H1 (cell line): ENCODE results near the gene PHTF1. TPM values are rescaled to one million over a fixed set of nuclear protein-coding genes. Genes with fewer than 3 reads are reported as not detected.

Source experiments
- CTCF ChIA-PET: fragments of 300-600 bp; sonication (Branson Sonifier 250); formaldehyde crosslinking; loops from one replicate; lab custom pipeline; 2021; ENCODE audit not compliant: partially characterized antibody; lab: Charles Lee
- POLR2A ChIA-PET: fragments of 300-600 bp; sonication (Branson Sonifier 250); formaldehyde crosslinking; loops from one replicate; lab custom pipeline; 2021; ENCODE audit warnings: inconsistent platforms; ENCODE audit not compliant: partially characterized antibody; lab: Charles Lee
- DNase-seq, 2 experiments: peaks; one replicate each; pipeline versions ENCODE4 v3.0.0 to v3.0.0-alpha.2; 2010 to 2022; ENCODE audit warnings: low spot score in 2 of 2, low read depth in 1 of 2, mixed read lengths in 1 of 2
- FAIRE-seq: peaks from 2 replicates; lab custom pipeline; 2011; peaks lifted over from hg19 to GRCh38; lab: Jason Lieb, UNC
- H2AFZ ChIP-seq: 2 replicates; pipeline ENCODE4 v1.8.1; 2012; ENCODE audit warnings: low read length, inconsistent platforms
- H2AK5ac ChIP-seq: 2 replicates; pipeline ENCODE4 v1.6.1; 2013; ENCODE audit warnings: low read depth, low read length
- H2BK120ac ChIP-seq: replicated peaks from 2 replicates; pipeline ENCODE3; 2013; ENCODE audit warnings: low read depth, low read length, inconsistent platforms
- H2BK12ac ChIP-seq: 2 replicates; pipeline ENCODE4 v1.6.1; 2013; ENCODE audit warnings: low read depth, low read length
- H2BK15ac ChIP-seq: 2 replicates; pipeline ENCODE4 v1.6.1; 2013; ENCODE audit warnings: low read length
- H2BK20ac ChIP-seq: 2 replicates; pipeline ENCODE4 v1.6.1; 2013; ENCODE audit warnings: low read length
- H2BK5ac ChIP-seq: 2 replicates; pipeline ENCODE4 v1.6.1; 2013; ENCODE audit warnings: low read depth, low read length
- H3K14ac ChIP-seq: 2 replicates; pipeline ENCODE4 v1.6.1; 2013; ENCODE audit warnings: inconsistent platforms; ENCODE audit not compliant: insufficient read length
- H3K18ac ChIP-seq: 2 replicates; pipeline ENCODE4 v1.6.1; 2013; ENCODE audit warnings: low read length; ENCODE audit errors: extremely low read depth
- H3K23ac ChIP-seq: 2 replicates; pipeline ENCODE4 v1.6.1; 2013; ENCODE audit warnings: inconsistent platforms; ENCODE audit not compliant: insufficient read length
- H3K23me2 ChIP-seq: 2 replicates; pipeline ENCODE4 v1.6.1; 2013; ENCODE audit warnings: low read depth, low read length
- H3K27ac ChIP-seq: 2 replicates; pipeline ENCODE4 v1.6.1; 2011; ENCODE audit warnings: low read depth, low read length, inconsistent platforms
- H3K27me3 ChIP-seq, 4 experiments: replicated peaks in 1 of 4; 1 replicate in 1 of 4; 2 replicates in 3 of 4; pipeline versions ENCODE4 v1.6.1 to v1.8.1; 2011 to 2013; ENCODE audit warnings: low read length in 3 of 4, mild to moderate bottlenecking in 3 of 4, inconsistent platforms in 2 of 4, mixed read lengths in 2 of 4, moderate library complexity in 1 of 4; ENCODE audit not compliant: control insufficient read depth in 3 of 4, insufficient read depth in 3 of 4; ENCODE audit errors: extremely low read depth in 1 of 4
- H3K36me3 ChIP-seq, 4 experiments: 2 replicates each; pipeline versions ENCODE4 v1.6.1 to v1.8.1; 2011 to 2013; ENCODE audit warnings: mild to moderate bottlenecking in 4 of 4, low read length in 3 of 4, moderate library complexity in 2 of 4, control low read depth in 1 of 4, inconsistent platforms in 1 of 4; ENCODE audit not compliant: insufficient read depth in 4 of 4, control insufficient read depth in 2 of 4
- H3K4ac ChIP-seq: replicated peaks from 2 replicates; pipeline ENCODE3; 2013; ENCODE audit warnings: low read length, low read depth, mixed read lengths, inconsistent platforms; ENCODE audit not compliant: insufficient read length
- H3K4me1 ChIP-seq, 4 experiments: replicated peaks in 1 of 4; 1 replicate in 1 of 4; 2 replicates in 3 of 4; pipeline versions ENCODE4 v1.6.1 to v1.8.1; 2011 to 2013; ENCODE audit warnings: low read length in 3 of 4, inconsistent platforms in 2 of 4, mixed read lengths in 1 of 4; ENCODE audit not compliant: insufficient read depth in 4 of 4, control insufficient read depth in 3 of 4
- H3K4me2 ChIP-seq, 2 experiments: 2 replicates each; pipeline versions ENCODE4 v1.6.1 to v1.8.1; 2011 to 2013; ENCODE audit warnings: low read depth in 2 of 2, low read length in 2 of 2, control low read depth in 1 of 2, inconsistent platforms in 1 of 2, mild to moderate bottlenecking in 1 of 2; ENCODE audit not compliant: insufficient read depth in 1 of 2
- H3K4me3 ChIP-seq, 4 experiments: fragments of 200-600, 300-600 bp in 1 of 4; sonication (generic), shearing (Covaris generic), sonication (Bioruptor Twin) in 1 of 4; 2 replicates each; pipeline versions ENCODE4 v1.5.1 to v1.8.1; 2011 to 2016; ENCODE audit warnings: low read length in 4 of 4, low read depth in 3 of 4, control low read depth in 2 of 4, inconsistent platforms in 2 of 4, mild to moderate bottlenecking in 2 of 4, mixed read lengths in 1 of 4, moderate library complexity in 1 of 4; ENCODE audit not compliant: insufficient read depth in 2 of 4; ENCODE audit errors: extremely low read depth in 1 of 4
- H3K56ac ChIP-seq: replicated peaks from 2 replicates; pipeline ENCODE3; 2013; ENCODE audit warnings: low read depth, mild to moderate bottlenecking, mixed read lengths, low read length, inconsistent platforms; ENCODE audit not compliant: insufficient read length
- H3K79me1 ChIP-seq: 2 replicates; pipeline ENCODE4 v1.6.1; 2013; ENCODE audit warnings: low read depth, low read length, control low read depth
- H3K79me2 ChIP-seq, 2 experiments: 2 replicates each; pipeline versions ENCODE4 v1.6.1 to v1.8.1; 2012 to 2013; ENCODE audit warnings: low read length in 2 of 2, mild to moderate bottlenecking in 2 of 2, inconsistent platforms in 1 of 2; ENCODE audit not compliant: insufficient read depth in 2 of 2, control insufficient read depth in 1 of 2
- H3K9ac ChIP-seq, 4 experiments: replicated peaks in 1 of 4; 1 replicate in 1 of 4; 2 replicates in 3 of 4; pipeline versions ENCODE4 v1.6.1 to v1.8.1; 2011 to 2013; ENCODE audit warnings: low read depth in 3 of 4, low read length in 3 of 4, control low read depth in 2 of 4, mild to moderate bottlenecking in 2 of 4, moderate library complexity in 2 of 4, inconsistent platforms in 1 of 4; ENCODE audit errors: extremely low read depth in 1 of 4
- H3K9me3 ChIP-seq, 2 experiments: 2 replicates each; pipeline versions ENCODE4 v1.6.1 to v1.8.1; 2012 to 2013; ENCODE audit warnings: mild to moderate bottlenecking in 2 of 2, moderate library complexity in 2 of 2, control low read depth in 1 of 2, inconsistent platforms in 1 of 2, low read depth in 1 of 2, low read length in 1 of 2, mixed read lengths in 1 of 2; ENCODE audit not compliant: insufficient read depth in 2 of 2
- H4K20me1 ChIP-seq, 2 experiments: replicated peaks in 1 of 2; 2 replicates each; pipeline versions ENCODE3 to v1.8.1; 2011 to 2013; ENCODE audit warnings: inconsistent platforms in 2 of 2, low read length in 2 of 2, mild to moderate bottlenecking in 1 of 2; ENCODE audit not compliant: insufficient read depth in 2 of 2, control insufficient read depth in 1 of 2
- H4K5ac ChIP-seq: 2 replicates; pipeline ENCODE4 v1.6.1; 2013; ENCODE audit warnings: low read length, low read depth, mixed read lengths, inconsistent platforms; ENCODE audit not compliant: insufficient read length
- H4K8ac ChIP-seq: 2 replicates; pipeline ENCODE4 v1.8.0; 2013; ENCODE audit warnings: mild to moderate bottlenecking, moderate library complexity, low read length, inconsistent platforms; ENCODE audit not compliant: insufficient read depth; ENCODE audit errors: extremely low read depth
- H4K91ac ChIP-seq: replicated peaks from 2 replicates; pipeline ENCODE3; 2013; ENCODE audit warnings: low read length, mixed read lengths, inconsistent platforms; ENCODE audit not compliant: insufficient read length
- BRCA1 ChIP-seq: IDR thresholded peaks from 2 replicates; pipeline ENCODE4 v1.6.1; 2012; ENCODE audit warnings: low read depth, low read length, improper control_type of control experiment
- CHD1 ChIP-seq: IDR thresholded peaks from 2 replicates; pipeline ENCODE4 v1.6.1; 2012; ENCODE audit warnings: low read depth, low read length, improper control_type of control experiment
- EP300 ChIP-seq, 2 experiments: IDR thresholded peaks; 1 replicate in 1 of 2; 2 replicates in 1 of 2; pipeline ENCODE4 v1.6.1; 2011 to 2012; ENCODE audit warnings: low read depth in 2 of 2, low read length in 2 of 2, mild to moderate bottlenecking in 2 of 2, borderline replicate concordance in 1 of 2, inconsistent platforms in 1 of 2, moderate library complexity in 1 of 2
- JUND ChIP-seq: IDR thresholded peaks from 2 replicates; pipeline ENCODE4 v1.6.1; 2011; ENCODE audit warnings: mild to moderate bottlenecking, improper control_type of control experiment, low read length
- SIX5 ChIP-seq: IDR thresholded peaks from 2 replicates; pipeline ENCODE4 v1.6.1; 2011; ENCODE audit warnings: mild to moderate bottlenecking, low read depth, low read length
- YY1 ChIP-seq: IDR thresholded peaks from 2 replicates; pipeline ENCODE4 v1.6.1; 2011; ENCODE audit warnings: low read depth, mild to moderate bottlenecking, low read length
- ZNF274 ChIP-seq: IDR thresholded peaks from 2 replicates; pipeline ENCODE4 v1.7.0; 2012; ENCODE audit warnings: low read length, borderline replicate concordance; ENCODE audit errors: extremely low read depth
- WGBS, 2 experiments: shearing (Covaris generic) in 1 of 2; methylation state at CpG; one replicate each; pipeline versions ENCODE4 v1.1.6 to v1.1.7; 2013 to 2015; ENCODE audit warnings: low lambda C conversion rate in 2 of 2, mixed read lengths in 2 of 2, inconsistent platforms in 1 of 2, low coverage in 1 of 2, missing lambda C conversion rate in 1 of 2; ENCODE audit not compliant: insufficient replicate concordance in 2 of 2, insufficient coverage in 1 of 2, insufficient read length in 1 of 2; ENCODE audit errors: extremely low coverage in 1 of 2, missing lambda C conversion rate in 1 of 2; 5-methylcytosine and 5-hydroxymethylcytosine counted together
- polyA plus RNA-seq, 7 experiments: library from polyadenylated mRNA; depleted of rRNA in 3 of 7; stranded (reverse) in 5 of 7; unstranded in 2 of 7; fragments of >200 nt in 5 of 7; fragments of 200-250 nt in 2 of 7; gene quantifications; 1 replicate in 5 of 7; 2 replicates in 1 of 7; 4 replicates in 1 of 7; pipeline versions ENCODE4 v1.2.1 to v1.2.3, GENCODE V29; 2011 to 2013; ENCODE audit warnings: missing spikeins in 2 of 7, mixed read lengths in 2 of 7
- total RNA-seq: library from RNA; stranded (reverse); fragmentation: NEBNext Ultra II Directional; extraction: Animal tissue kit (Norgen Biotek cat#: 25700); gene quantifications from 2 replicates; pipeline ENCODE4 v1.2.1, GENCODE V29; 2021

PHTF1 gene
- total and polyA plus RNA-seq, 2 of the 8 experiments (the other 6 are each of a cell fraction or from before 2014, with no cell fraction given), result 9.1 to 26.9 TPM

- no peak overlapping the region for H2AK5ac ChIP-seq
- FAIRE-seq, result no peak
- H2BK15ac ChIP-seq, result no peak overlapping the region
- H4K91ac ChIP-seq, result no peak overlapping the region
- H4K5ac ChIP-seq, result no peak overlapping the region
- H2AFZ ChIP-seq, result no peak overlapping the region
- no peaks in the 10 kb centered on the region for H3K9me3 ChIP-seq
- H3K56ac ChIP-seq, result no peak overlapping the region
- no peak overlapping the region for H3K23ac ChIP-seq
- H4K8ac ChIP-seq, result no peak overlapping the region
- H2BK5ac ChIP-seq, result no peak overlapping the region
- H3K36me3 ChIP-seq, result peaks cover 0 to 17% (median 1%) of the 10 kb centered on the region in 4 experiments; a peak in 1 of 8 replicates
- no peak overlapping the region for H3K9ac ChIP-seq
- H3K27me3 ChIP-seq, result no peaks in the 10 kb centered on the region
- WGBS, 2 experiments, result 88% methylated on average over 1 of the region's 1 CpG; no CpG with 5 or more reads in 1 of the 2 experiments
- no peak overlapping the region for H3K4me2 ChIP-seq
- ChIA-PET POLR2A (no interaction called here), CTCF (no interaction called here)
- TF ChIP-seq BRCA1, result no peak
- no peak for TF ChIP-seq EP300 (IDR thresholded peaks at IDR 0.05; ENCODE audit: borderline replicate concordance in 1 of 2, low read depth in 2 of 2, low read length in 2 of 2)
- no peak for TF ChIP-seq YY1
- no peak for TF ChIP-seq ZNF274
- no peak for TF ChIP-seq SIX5
- TF ChIP-seq JUND, result no peak
- no peak for TF ChIP-seq CHD1
- no peak overlapping the region for H2BK12ac ChIP-seq
- no peaks in the 10 kb centered on the region for H3K4me1 ChIP-seq
- H2BK120ac ChIP-seq, result no peak overlapping the region
- no peaks in the 10 kb centered on the region for H3K23me2 ChIP-seq
- H4K20me1 ChIP-seq, result peaks cover 0 to 2% of the 10 kb centered on the region in 2 experiments
- no peaks in the 10 kb centered on the region for H3K79me2 ChIP-seq
- no peak for DNase-seq
- no peak overlapping the region for H3K18ac ChIP-seq
- H3K27ac ChIP-seq, result no peak overlapping the region
- H3K4me3 ChIP-seq, result no peak overlapping the region
- no peak overlapping the region for H3K4ac ChIP-seq
- no peak overlapping the region for H2BK20ac ChIP-seq
- H3K14ac ChIP-seq, result no peak overlapping the region
- no peaks in the 10 kb centered on the region for H3K79me1 ChIP-seq
These were observed 7.8 kb downstream of the PHTF1 start for GRCh38 chr1:113751516-113751915.
